MCF 10A (cell line): ENCODE results near the gene EMX1. TPM values are rescaled to one million over a fixed set of nuclear protein-coding genes. Genes with fewer than 3 reads are reported as not detected.

Experiments used
- BruUV-seq: library from RNA; stranded (reverse); fragments of 400-500 nt; replicated peaks from 2 replicates; lab custom pipeline; 2021; lab: Mats Ljungman, UMichigan
- CTCF ChIA-PET: fragments of 300-600 bp; sonication (Branson Sonifier 250); formaldehyde crosslinking; extraction: SDS; loops from one replicate; lab custom pipeline; 2021; ENCODE audit warnings: antibody characterized with exemption, inconsistent platforms; lab: Yijun Ruan, JAX
- POLR2A ChIA-PET: fragments of 300-600, 350-650 bp; sonication (Branson Sonifier 250); formaldehyde crosslinking; extraction: SDS; loops from one replicate; lab custom pipeline; 2020; ENCODE audit warnings: antibody characterized with exemption, inconsistent platforms; lab: Yijun Ruan, JAX
- DNase-seq: peaks from one replicate; pipeline ENCODE4 v3.0.0-alpha.2; 2018; ENCODE audit not compliant: unreplicated experiment
- H3K27ac Mint-ChIP-seq: one replicate; pipeline ENCODE4 v1.8.0; 2022; ENCODE audit warnings: mild to moderate bottlenecking, low read depth, mixed read lengths; ENCODE audit not compliant: unreplicated experiment
- H3K27me3 Mint-ChIP-seq: one replicate; pipeline ENCODE4 v1.8.0; 2022; ENCODE audit warnings: mixed read lengths; ENCODE audit not compliant: insufficient read depth, unreplicated experiment
- H3K36me3 Mint-ChIP-seq: one replicate; pipeline ENCODE4 v1.8.0; 2022; ENCODE audit warnings: mild to moderate bottlenecking, moderate library complexity, mixed read lengths; ENCODE audit not compliant: insufficient read depth, unreplicated experiment
- H3K4me1 Mint-ChIP-seq: one replicate; pipeline ENCODE4 v1.8.0; 2022; ENCODE audit warnings: mixed read lengths; ENCODE audit not compliant: insufficient read depth, unreplicated experiment
- H3K4me3 Mint-ChIP-seq: one replicate; pipeline ENCODE4 v1.8.0; 2022; ENCODE audit warnings: mild to moderate bottlenecking, moderate library complexity, mixed read lengths; ENCODE audit not compliant: unreplicated experiment
- H3K9me3 Mint-ChIP-seq: one replicate; pipeline ENCODE4 v1.8.0; 2022; ENCODE audit warnings: mixed read lengths; ENCODE audit not compliant: unreplicated experiment
- CTCF ChIP-seq: fragments of 200-600 bp; IDR thresholded peaks from one replicate; pipeline ENCODE4 v1.8.0; 2022; ENCODE audit warnings: antibody characterized with exemption, mild to moderate bottlenecking; ENCODE audit not compliant: unreplicated experiment
- intact Hi-C: fragments of 100-400 bp; cut with micrococcal nuclease; formaldehyde crosslinking; loops from 2 replicates; pipeline ENCODE4 v1.14.1; 2022
- total RNA-seq: library from RNA; stranded (reverse); gene quantifications from 2 replicates; pipeline ENCODE4 v1.2.3, GENCODE V29; 2022

Gene EMX1
- total RNA-seq, 1 experiment from 2014 or later: not detected

DNA sequence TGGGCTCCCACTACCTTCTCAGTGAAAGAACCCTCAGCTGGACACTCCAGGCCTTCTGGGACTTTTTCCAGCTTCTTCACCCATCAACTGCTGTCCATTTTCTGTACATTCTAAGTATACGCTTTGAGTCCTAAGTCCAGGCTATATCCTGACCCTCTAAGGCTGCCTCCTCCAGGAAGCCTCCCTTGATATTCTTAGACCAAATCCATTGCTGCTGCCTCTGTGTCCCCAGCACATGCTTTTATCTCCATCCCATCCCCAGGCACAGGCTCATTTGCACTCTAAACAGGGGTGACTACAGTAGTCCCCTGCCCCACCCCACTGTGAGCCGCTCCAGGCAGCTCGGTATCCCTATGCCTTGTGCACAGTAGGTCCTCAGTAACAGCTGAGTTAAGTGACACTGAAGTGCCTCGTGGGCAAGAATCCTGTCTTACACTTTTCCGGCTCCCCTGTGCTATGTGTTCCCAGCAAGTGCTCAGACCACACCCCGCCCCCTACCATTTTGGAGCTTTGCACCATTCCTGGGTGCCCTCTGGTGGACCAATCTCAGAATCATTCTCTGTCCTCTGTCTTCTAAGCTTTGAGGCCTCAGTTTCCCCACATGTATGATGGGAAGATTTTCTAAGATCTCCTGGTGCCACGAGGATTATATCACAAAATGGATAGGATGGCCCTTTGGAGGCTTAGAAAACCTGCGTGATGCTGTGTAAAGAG, 34.9 kb downstream of the EMX1 start:
- no peaks in the 10 kb centered on the region for H3K9me3 Mint-ChIP-seq
- POLR2A ChIA-PET: no interaction called here
- TF ChIP-seq CTCF: no peak

DNA sequence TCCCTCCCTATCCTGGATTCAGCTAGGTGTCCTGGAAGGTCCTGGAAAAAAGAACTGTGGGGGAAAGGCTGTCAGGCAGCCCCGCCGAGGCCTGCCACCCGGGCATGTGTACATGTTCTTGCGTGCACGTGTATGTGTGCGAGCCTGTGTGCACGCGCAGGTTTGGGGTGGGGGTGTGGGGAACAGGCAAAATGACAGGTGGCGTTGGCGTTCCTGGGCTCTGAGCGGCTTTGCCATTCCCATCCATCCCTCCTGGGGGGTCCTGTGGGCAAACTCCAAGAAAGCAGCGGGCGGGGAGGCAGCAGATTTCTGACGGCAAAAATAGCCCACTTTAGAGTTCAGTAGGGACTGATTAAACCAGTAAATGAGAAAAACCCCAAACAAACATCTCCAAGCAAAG, 35.6 kb downstream of the EMX1 start:
- Mint-ChIP-seq H3K27ac (no peak overlapping the region), H3K27me3 (no peaks in the 10 kb centered on the region), H3K4me1 (peaks cover 6% of the 10 kb centered on the region), H3K4me3 (no peak overlapping the region), H3K36me3 (peaks cover 7% of the 10 kb centered on the region), H3K9me3 (no peaks in the 10 kb centered on the region)
- BruUV-seq: no TSS peak
- CTCF ChIA-PET: no interaction called here
- no peak for TF ChIP-seq CTCF
- intact Hi-C loops: no loop called here
- no peak for DNase-seq
- POLR2A ChIA-PET: no interaction called here

More for the DNA sequence above, 34.9 kb downstream of the EMX1 start:
- no TSS peak for BruUV-seq
- CTCF ChIA-PET: interaction anchor here (1.0 to 1.1 kb wide), 2 partner anchors 11 to 12 kb away, joined by 3 read pairs; no protein-coding TSS in a partner anchor
- peaks cover 6% of the 10 kb centered on the region for H3K4me1 Mint-ChIP-seq
- intact Hi-C loops: no loop called here
- H3K4me3 Mint-ChIP-seq: no peak overlapping the region
- peaks cover 7% of the 10 kb centered on the region for H3K36me3 Mint-ChIP-seq
- no peak for DNase-seq
- H3K27ac Mint-ChIP-seq: no peak overlapping the region
- no peaks in the 10 kb centered on the region for H3K27me3 Mint-ChIP-seq

GRCh38 chr2:72953528-72953927, 36.2 kb downstream of the EMX1 start:
- BruUV-seq: no TSS peak
- no peaks in the 10 kb centered on the region for H3K27me3 Mint-ChIP-seq
- H3K4me3 Mint-ChIP-seq: no peak overlapping the region
- H3K4me1 Mint-ChIP-seq: peaks cover 6% of the 10 kb centered on the region
- peaks cover 6% of the 10 kb centered on the region for H3K36me3 Mint-ChIP-seq
- intact Hi-C loops: no loop called here
- no peaks in the 10 kb centered on the region for H3K9me3 Mint-ChIP-seq
- TF ChIP-seq CTCF: no peak
- ChIA-PET POLR2A (no interaction called here), CTCF (interaction anchor here (0.6 to 2.0 kb wide), 2 partner anchors 14 to 20 kb away, joined by 3 to 9 read pairs; no protein-coding TSS in a partner anchor)
- no peak for DNase-seq
- H3K27ac Mint-ChIP-seq: no peak overlapping the region

GRCh38 chr2:72953976-72954375, 36.7 kb downstream of the EMX1 start:
- Mint-ChIP-seq H3K27me3 (no peaks in the 10 kb centered on the region), H3K4me1 (peaks cover 2% of the 10 kb centered on the region), H3K27ac (no peak overlapping the region), H3K9me3 (no peaks in the 10 kb centered on the region), H3K4me3 (no peak overlapping the region), H3K36me3 (peaks cover 2% of the 10 kb centered on the region)
- ChIA-PET POLR2A (no interaction called here), CTCF (interaction anchor here (0.6 to 2.0 kb wide), 3 partner anchors 14 to 61 kb away, joined by 3 to 9 read pairs (median 5); no protein-coding TSS in a partner anchor)
- no peak for TF ChIP-seq CTCF
- DNase-seq: no peak
- no TSS peak for BruUV-seq
- intact Hi-C loops: no loop called here
